ENCODE measurements around the gene TAS1R1. TPM values are rescaled to one million over a fixed set of nuclear protein-coding genes. Genes with fewer than 3 reads are reported as not detected.

Gene TAS1R1
- total and polyA plus RNA-seq, 9 of the 15 experiments (the other 6 are each of a cell fraction or from before 2014, with no cell fraction given) = 0.06 TPM; not detected in 8

GRCh38 chr1:6601923-6602668, 47.0 kb downstream of the TAS1R1 start (continued):
- TF ChIP-seq ELF2 (CRISPR knock-in tag; IDR thresholded peaks at IDR 0.05) (peak; percentile 77; the same call in 1 of the 2 replicates), CTCFL (IDR thresholded peaks at IDR 0.05; ENCODE audit: borderline replicate concordance, insufficient read depth, low read depth, low read length, poor library complexity, severe bottlenecking) (no peak), GTF2E2 (tag; IDR thresholded peaks at IDR 0.05) (0 out of 2 replicates have a peak, but pooled peaks have one; percentile 72), ELF4 (CRISPR knock-in tag; IDR thresholded peaks at IDR 0.05) (no peak), ZBTB33 (CRISPR knock-in tag; IDR thresholded peaks at IDR 0.05) (0 out of 2 replicates have a peak, but pooled peaks have one; percentile 25), BCL6 (CRISPR knock-in tag; IDR thresholded peaks at IDR 0.05) (no peak), TFAP4 (CRISPR knock-in tag; IDR thresholded peaks at IDR 0.05; ENCODE audit: borderline replicate concordance) (peak; percentile 79), MTF1 (CRISPR knock-in tag; IDR thresholded peaks at IDR 0.05; ENCODE audit: borderline replicate concordance) (no peak), TCF7L2 (IDR thresholded peaks at IDR 0.05; ENCODE audit: low read depth, low read length) (no peak), ZBTB49 (CRISPR knock-in tag; IDR thresholded peaks at IDR 0.05; ENCODE audit: borderline replicate concordance) (no peak), TBP (optimal IDR thresholded peaks at IDR 0.05; ENCODE audit: low read depth, low read length) (no peak), NRF1 (conservative IDR thresholded peaks at IDR 0.05 in 1 of 2, IDR thresholded peaks at IDR 0.05 in 1 of 2) (peak; percentile 83 to 85), SRSF9 (IDR thresholded peaks at IDR 0.05; ENCODE audit: borderline replicate concordance, low read depth, low read length) (no peak), HNRNPL (IDR thresholded peaks at IDR 0.05; ENCODE audit: low read depth, low read length) (peak; percentile 29; the same call in 1 of the 2 replicates), THAP7 (CRISPR knock-in tag; IDR thresholded peaks at IDR 0.05) (peak; percentile 90), POU5F1 (IDR thresholded peaks at IDR 0.05; ENCODE audit: borderline replicate concordance, low read depth, low read length, partially characterized antibody) (no peak), NONO (IDR thresholded peaks at IDR 0.05; ENCODE audit: low read depth in 2 of 2, low read length in 1 of 2) (peak in 1 of 2 experiments; percentile 40; a peak in 1 of 4 replicates), SRSF3 (IDR thresholded peaks at IDR 0.05; ENCODE audit: insufficient read depth, low read length) (0 out of 2 replicates have a peak, but pooled peaks have one; percentile 37)
